ENCODE measurements around the gene ISCA2.

Gene ISCA2

DNA sequence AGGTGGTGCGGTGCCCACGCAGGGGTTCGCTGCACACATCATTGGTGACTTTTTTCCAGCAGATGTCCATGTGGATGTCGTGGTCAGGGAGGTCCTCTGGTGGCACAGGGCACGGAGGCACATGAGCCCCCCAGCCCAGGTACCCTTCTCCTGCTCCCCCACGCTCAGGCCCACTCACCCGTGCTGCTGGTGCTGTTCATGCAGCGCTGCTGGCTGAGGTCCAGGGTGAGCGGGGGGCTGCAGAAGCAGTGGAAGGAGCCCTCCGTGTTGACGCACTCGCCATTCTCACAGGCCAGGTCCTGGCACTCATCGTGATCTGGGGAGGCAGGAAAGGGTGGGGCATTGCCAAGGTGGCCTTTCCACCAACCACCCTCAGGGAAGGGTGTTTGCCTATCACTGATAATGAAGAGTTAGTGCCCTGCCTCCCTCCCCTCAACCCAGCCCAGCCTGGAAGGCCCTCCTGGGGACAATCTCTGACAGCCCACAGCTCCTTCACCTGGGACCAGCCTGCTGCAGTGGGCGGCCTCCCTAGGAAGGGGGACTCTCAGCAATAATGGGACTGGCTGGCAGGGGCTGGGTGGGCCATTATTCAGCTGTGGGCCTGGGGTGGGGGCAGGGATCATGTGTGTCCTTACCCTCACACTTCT lies 9.8 kb downstream of the ISCA2 start:
- DNase-seq (ENCODE audit: low read depth) = no peak
- H3K4me3 ChIP-seq (ENCODE audit: low read depth, low read length) = no peak overlapping the region
- TF ChIP-seq POLR2A (IDR thresholded peaks at IDR 0.05; ENCODE audit: extremely low read depth, insufficient read length) (no peak), MYC (IDR thresholded peaks at IDR 0.05; ENCODE audit: low read depth, low read length) (no peak)
- TF ChIP-seq, protein P1, sequence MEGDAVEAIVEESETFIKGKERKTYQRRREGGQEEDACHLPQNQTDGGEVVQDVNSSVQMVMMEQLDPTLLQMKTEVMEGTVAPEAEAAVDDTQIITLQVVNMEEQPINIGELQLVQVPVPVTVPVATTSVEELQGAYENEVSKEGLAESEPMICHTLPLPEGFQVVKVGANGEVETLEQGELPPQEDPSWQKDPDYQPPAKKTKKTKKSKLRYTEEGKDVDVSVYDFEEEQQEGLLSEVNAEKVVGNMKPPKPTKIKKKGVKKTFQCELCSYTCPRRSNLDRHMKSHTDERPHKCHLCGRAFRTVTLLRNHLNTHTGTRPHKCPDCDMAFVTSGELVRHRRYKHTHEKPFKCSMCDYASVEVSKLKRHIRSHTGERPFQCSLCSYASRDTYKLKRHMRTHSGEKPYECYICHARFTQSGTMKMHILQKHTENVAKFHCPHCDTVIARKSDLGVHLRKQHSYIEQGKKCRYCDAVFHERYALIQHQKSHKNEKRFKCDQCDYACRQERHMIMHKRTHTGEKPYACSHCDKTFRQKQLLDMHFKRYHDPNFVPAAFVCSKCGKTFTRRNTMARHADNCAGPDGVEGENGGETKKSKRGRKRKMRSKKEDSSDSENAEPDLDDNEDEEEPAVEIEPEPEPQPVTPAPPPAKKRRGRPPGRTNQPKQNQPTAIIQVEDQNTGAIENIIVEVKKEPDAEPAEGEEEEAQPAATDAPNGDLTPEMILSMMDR (IDR thresholded peaks at IDR 0.05; ENCODE audit: low read depth, low read length) = no peak
- TF ChIP-seq, protein P2, sequence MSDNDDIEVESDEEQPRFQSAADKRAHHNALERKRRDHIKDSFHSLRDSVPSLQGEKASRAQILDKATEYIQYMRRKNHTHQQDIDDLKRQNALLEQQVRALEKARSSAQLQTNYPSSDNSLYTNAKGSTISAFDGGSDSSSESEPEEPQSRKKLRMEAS (IDR thresholded peaks at IDR 0.05; ENCODE audit: low read depth, low read length) = no peak

DNA sequence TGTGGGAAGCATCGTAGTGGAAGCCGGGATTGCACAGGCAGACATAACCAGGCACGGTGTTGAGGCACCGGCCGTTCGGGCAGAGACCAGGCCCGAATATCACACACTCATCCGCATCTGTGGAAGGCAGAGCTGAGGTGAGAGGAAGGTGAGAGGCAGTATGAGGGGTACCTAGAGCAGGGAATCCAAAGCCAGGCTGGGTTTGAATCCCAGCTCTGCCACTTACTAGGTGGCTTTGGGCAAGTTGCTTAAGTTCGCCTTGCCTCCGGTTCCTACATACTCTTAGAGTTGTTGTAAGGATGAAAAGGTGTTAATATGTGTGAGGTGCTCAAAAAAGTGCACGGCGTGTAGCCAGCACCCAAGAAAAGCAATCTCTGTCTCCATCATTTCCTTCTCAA lies 10.4 kb downstream of the ISCA2 start:
- H3K4me3 ChIP-seq (ENCODE audit: low read depth, low read length) = no peak overlapping the region
- DNase-seq (ENCODE audit: low read depth) = no peak
- TF ChIP-seq, protein P1 (IDR thresholded peaks at IDR 0.05; ENCODE audit: low read depth, low read length) = no peak
- TF ChIP-seq POLR2A (IDR thresholded peaks at IDR 0.05; ENCODE audit: extremely low read depth, insufficient read length) (no peak), MYC (IDR thresholded peaks at IDR 0.05; ENCODE audit: low read depth, low read length) (no peak)
- TF ChIP-seq, protein P2 (IDR thresholded peaks at IDR 0.05; ENCODE audit: low read depth, low read length) = no peak

DNA sequence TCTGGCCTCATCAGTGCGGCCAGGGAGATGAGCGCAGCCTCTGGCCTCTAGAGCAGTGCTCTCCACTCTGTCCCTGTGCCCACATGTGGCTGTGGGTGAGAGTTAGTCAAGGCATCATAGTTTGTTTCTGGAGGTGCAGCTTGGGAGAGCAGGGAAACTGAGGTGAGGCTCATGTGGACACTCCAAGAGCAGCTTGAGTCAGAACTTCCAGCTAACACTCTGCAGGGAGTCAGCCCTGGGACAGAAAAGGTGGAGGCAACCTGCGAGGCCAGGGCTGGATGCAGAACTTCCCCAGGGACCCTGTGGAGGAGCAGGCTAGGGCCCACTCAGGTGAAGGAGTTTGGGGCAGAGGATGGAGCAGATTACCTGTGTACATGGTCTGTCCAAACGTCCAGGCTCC lies 10.8 kb downstream of the ISCA2 start:
- TF ChIP-seq MYC (IDR thresholded peaks at IDR 0.05; ENCODE audit: low read depth, low read length) = no peak
- no peak for TF ChIP-seq POLR2A (IDR thresholded peaks at IDR 0.05; ENCODE audit: extremely low read depth, insufficient read length)
- TF ChIP-seq, protein P1 (IDR thresholded peaks at IDR 0.05; ENCODE audit: low read depth, low read length) = no peak
- TF ChIP-seq, protein P2 (IDR thresholded peaks at IDR 0.05; ENCODE audit: low read depth, low read length) = no peak
- H3K4me3 ChIP-seq (ENCODE audit: low read depth, low read length) = no peak overlapping the region
- DNase-seq (ENCODE audit: low read depth) = no peak

DNA sequence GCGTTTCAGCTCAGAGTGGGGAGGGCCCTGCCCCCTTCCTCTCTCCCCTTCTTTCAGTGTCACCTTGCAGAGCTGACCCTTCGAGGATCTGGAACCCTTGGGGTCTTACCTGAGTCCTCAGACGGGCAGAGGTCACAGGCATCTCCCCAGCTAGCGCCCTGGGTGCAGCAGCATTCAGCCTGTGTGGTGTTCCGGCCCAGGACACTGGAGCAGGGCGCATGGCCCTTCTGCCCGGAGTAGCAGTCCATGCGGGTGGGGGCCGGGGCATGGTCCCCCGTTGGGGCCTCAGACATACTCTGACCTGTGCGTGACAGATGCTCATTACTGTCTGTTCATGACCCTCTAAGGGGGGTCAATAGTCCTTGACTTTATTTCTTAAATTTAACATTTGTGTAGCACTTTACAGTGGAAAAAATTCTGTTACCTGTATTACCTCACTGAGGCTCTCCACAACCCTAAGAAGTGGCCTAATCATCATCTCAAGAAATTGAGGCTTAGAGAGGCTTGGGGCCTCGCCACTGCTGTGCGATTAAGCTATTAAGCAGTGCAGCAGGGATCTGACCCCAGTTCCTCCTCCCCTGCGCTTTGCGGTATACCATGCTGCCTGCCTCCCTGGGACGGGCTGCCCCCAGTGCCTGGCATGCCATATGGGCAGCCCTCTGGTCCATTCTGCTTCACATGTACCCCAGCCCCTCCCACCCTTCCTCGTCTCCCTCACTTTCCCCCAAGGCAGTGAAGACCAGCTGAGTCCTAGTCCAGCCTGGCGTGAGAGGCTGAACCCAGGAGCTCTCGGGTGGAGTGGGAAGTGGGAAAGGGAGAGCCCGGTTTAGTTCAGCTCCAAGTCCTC lies 11.5 kb downstream of the ISCA2 start:
- no peak overlapping the region for H3K4me3 ChIP-seq (ENCODE audit: low read depth, low read length)
- no peak for DNase-seq (ENCODE audit: low read depth)
- TF ChIP-seq POLR2A (IDR thresholded peaks at IDR 0.05; ENCODE audit: extremely low read depth, insufficient read length) (no peak), MYC (IDR thresholded peaks at IDR 0.05; ENCODE audit: low read depth, low read length) (no peak)
- TF ChIP-seq, protein P1 (IDR thresholded peaks at IDR 0.05; ENCODE audit: low read depth, low read length) = no peak
- TF ChIP-seq, protein P2 (IDR thresholded peaks at IDR 0.05; ENCODE audit: low read depth, low read length) = no peak

DNA sequence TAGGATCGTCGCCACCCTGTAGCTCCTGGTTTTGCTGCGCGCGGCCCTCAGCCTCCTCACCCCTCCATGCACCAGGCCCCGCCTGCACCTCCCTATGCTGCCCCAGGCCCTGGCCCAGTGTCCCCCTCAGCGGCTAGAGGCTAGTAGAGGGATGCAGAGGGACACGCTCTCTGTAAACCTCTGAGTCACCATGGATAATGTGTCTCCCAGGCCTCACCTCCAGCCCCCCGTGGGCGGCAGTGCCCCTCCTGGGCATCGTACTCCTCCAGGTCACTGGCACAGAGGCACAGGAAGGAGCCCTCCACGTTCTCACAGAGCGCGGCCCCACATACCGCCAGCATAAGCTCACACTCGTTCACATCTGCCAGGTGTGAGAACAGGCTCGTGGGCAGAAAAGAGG lies 12.3 kb downstream of the ISCA2 start:
- DNase-seq (ENCODE audit: low read depth) = no peak
- H3K4me3 ChIP-seq (ENCODE audit: low read depth, low read length) = no peak overlapping the region
- TF ChIP-seq, protein P2 (IDR thresholded peaks at IDR 0.05; ENCODE audit: low read depth, low read length) = no peak
- TF ChIP-seq, protein P1 (IDR thresholded peaks at IDR 0.05; ENCODE audit: low read depth, low read length) = no peak
- no peak for TF ChIP-seq POLR2A (IDR thresholded peaks at IDR 0.05; ENCODE audit: extremely low read depth, insufficient read length)
